Fibroblast of gingiva (primary cell): Measurements from ENCODE around the gene TP63.

Experiments used
- DNase-seq: peaks from one replicate; pipeline ENCODE4 v3.0.0-alpha.2; 2011; ENCODE audit warnings: low read depth

The TP63 gene

GRCh38 chr3:189776149-189776824, 145.1 kb downstream of the TP63 start:
- no peak for DNase-seq

- no peak for DNase-seq
Observed at GRCh38 chr3:189778340-189778950, 147.3 kb downstream of the TP63 start.

GRCh38 chr3:189779166-189779565, 148.0 kb downstream of the TP63 start:
- DNase-seq: no peak

- DNase-seq: no peak
Observed at GRCh38 chr3:189780546-189781270, 149.5 kb downstream of the TP63 start.

GRCh38 chr3:189781415-189781814, 150.2 kb downstream of the TP63 start:
- no peak for DNase-seq

- DNase-seq: no peak
Observed at GRCh38 chr3:189786479-189787064, 155.4 kb downstream of the TP63 start.

- no peak for DNase-seq
Observed at GRCh38 chr3:189787191-189787590, 156.0 kb downstream of the TP63 start.

- no peak for DNase-seq
Observed at GRCh38 chr3:189787632-189788031, 156.4 kb downstream of the TP63 start.

- DNase-seq: no peak
Observed at GRCh38 chr3:189789432-189789831, 158.2 kb downstream of the TP63 start.

GRCh38 chr3:189790658-189791057, 159.5 kb downstream of the TP63 start:
- DNase-seq: no peak

GRCh38 chr3:189792046-189792929, 161.1 kb downstream of the TP63 start:
- no peak for DNase-seq

- no peak for DNase-seq
Observed at GRCh38 chr3:189794518-189794917, 163.3 kb downstream of the TP63 start.

- no peak for DNase-seq
Observed at GRCh38 chr3:189797103-189797750, 166.0 kb downstream of the TP63 start.

- DNase-seq: no peak
Observed at GRCh38 chr3:189799366-189799765, 168.2 kb downstream of the TP63 start.

- no peak for DNase-seq
Observed at GRCh38 chr3:189800436-189800835, 169.2 kb downstream of the TP63 start.

GRCh38 chr3:189803254-189803653, 172.1 kb downstream of the TP63 start:
- no peak for DNase-seq

- DNase-seq: no peak
Observed at GRCh38 chr3:189805375-189806067, 174.3 kb downstream of the TP63 start.

- DNase-seq: no peak
Observed at GRCh38 chr3:189806171-189806951, 175.2 kb downstream of the TP63 start.

GRCh38 chr3:189808246-189809007, 177.2 kb downstream of the TP63 start:
- no peak for DNase-seq
